Endothelial cell of umbilical vein (primary cell): ENCODE results near the gene LCAT.

Source experiments
- CTCF ChIP-seq, 2 donors: IDR thresholded peaks; 1 replicate in 1 of 2; 2 replicates in 1 of 2; pipeline ENCODE4 v1.5.1; 2011; ENCODE audit warnings: low read length in 2 of 2, mild to moderate bottlenecking in 2 of 2, moderate library complexity in 2 of 2, control low read depth in 1 of 2, inconsistent platforms in 1 of 2, low read depth in 1 of 2; ENCODE audit not compliant: insufficient read depth in 1 of 2; ENCODE audit errors: extremely low read depth in 1 of 2
- EZH2 ChIP-seq: IDR thresholded peaks from 2 replicates; pipeline ENCODE4 v1.6.1; 2012; ENCODE audit warnings: borderline replicate concordance, low read depth, mild to moderate bottlenecking, moderate library complexity, low read length, inconsistent platforms; ENCODE audit not compliant: severe bottlenecking
- GATA2 ChIP-seq: IDR thresholded peaks from 2 replicates; pipeline ENCODE4 v1.7.0; 2011; ENCODE audit warnings: low read depth, mild to moderate bottlenecking, moderate library complexity, mixed read lengths, low read length; ENCODE audit not compliant: insufficient read length, insufficient read depth
- JUN ChIP-seq: IDR thresholded peaks from 2 replicates; pipeline ENCODE4 v1.6.1; 2011; ENCODE audit warnings: borderline replicate concordance, low read depth; ENCODE audit not compliant: insufficient read length, insufficient read depth
- MAX ChIP-seq: IDR thresholded peaks from 2 replicates; pipeline ENCODE4 v1.6.1; 2011; ENCODE audit not compliant: insufficient read depth, insufficient read length
- MYC ChIP-seq: IDR thresholded peaks from one replicate; pipeline ENCODE4 v1.6.1; 2011; ENCODE audit warnings: mild to moderate bottlenecking, low read depth, low read length
- POLR2A ChIP-seq: IDR thresholded peaks from 2 replicates; pipeline ENCODE4 v1.6.1; 2012; ENCODE audit warnings: low read depth, mild to moderate bottlenecking, control low read depth, low read length
- POLR2AphosphoS5 ChIP-seq: IDR thresholded peaks from 2 replicates; pipeline ENCODE4 v1.6.1; 2012; ENCODE audit warnings: low read depth, mild to moderate bottlenecking, control low read depth, low read length, moderate library complexity; ENCODE audit not compliant: insufficient read depth

- TF ChIP-seq CTCF (IDR thresholded peaks at IDR 0.05; ENCODE audit: extremely low read depth in 1 of 2, insufficient read depth in 1 of 2, low read depth in 1 of 2, low read length in 2 of 2) (no peak), POLR2A (no peak), MAX (no peak), POLR2AphosphoS5 (no peak), EZH2 (no peak), JUN (no peak), MYC (no peak), GATA2 (no peak)
These were observed 3.4 kb downstream of the LCAT start for GRCh38 chr16:67940446-67941089.
